ENCODE measurements around the gene PTGER2.

Gene PTGER2

DNA sequence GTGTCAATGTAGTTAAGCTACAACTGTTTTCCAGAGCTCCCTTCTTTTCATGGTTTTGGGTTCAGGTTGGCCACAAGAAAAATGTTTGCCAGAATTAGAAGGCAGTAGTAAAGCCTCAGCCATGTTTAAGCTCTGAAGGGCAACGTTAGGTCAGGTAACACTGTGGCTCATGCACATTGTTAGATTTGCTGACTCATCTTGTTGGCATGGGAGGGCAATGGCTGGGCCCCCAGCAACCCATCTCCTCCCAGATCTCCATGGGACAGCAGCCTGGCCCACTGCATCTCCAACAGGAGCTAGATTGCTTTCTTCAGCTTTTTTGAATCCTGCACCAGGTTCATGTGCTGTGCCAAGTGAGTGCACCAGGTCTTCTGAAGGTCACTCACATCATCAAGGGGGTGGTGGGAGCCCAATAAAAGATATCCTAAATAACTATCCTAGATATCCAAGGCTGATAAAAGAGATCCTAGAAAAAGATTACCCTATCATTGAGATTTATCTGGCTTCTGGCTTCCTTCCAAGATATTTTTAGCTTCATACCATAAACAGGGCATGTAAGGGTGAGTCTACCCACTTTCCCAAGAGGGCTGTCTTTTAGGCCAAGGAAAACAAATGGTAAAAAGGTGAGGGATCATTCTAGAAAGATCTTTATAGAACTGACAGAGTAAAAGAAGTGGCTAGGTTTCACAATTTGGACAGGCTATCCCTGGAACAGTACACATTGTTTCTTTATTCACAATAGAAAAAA is 28.9 kb downstream of the PTGER2 start:
- DNase-seq: no peak

DNA sequence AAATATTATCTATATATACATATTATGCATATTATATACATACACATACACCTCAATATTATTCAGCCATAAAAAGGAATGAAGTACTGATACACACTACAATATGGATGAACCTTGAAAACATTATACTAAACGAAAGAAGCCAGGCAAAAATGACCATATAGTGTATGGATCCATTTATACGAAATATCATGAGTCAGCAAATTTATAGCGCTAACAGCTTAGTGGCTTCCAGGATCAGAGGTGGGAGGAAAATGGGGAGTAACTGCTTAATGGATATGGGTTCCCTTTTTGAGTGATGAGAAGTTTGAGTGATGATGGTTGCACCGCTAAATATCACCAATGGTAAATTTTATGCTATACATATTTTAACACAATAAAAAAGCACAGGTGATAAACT is 32.7 kb downstream of the PTGER2 start:
- DNase-seq: no peak

DNA sequence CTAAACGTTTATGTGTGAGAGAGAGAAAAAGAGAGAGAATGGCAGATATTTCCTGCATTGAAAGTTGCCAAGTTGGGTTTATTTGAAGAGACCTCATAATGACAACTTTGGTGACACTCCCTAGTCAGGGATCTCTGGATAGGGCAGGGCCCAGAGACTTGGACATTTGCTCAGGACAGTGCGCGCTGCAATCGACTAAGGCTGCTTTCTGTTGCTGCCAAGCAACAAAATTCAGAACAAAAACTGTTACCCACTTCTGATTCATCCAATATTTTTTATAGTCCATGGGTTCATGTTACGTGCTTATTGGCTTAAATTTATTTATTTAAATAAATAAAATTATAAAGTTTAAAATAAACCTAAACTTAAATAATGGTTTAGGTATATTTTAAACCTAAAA is 34.2 kb downstream of the PTGER2 start:
- DNase-seq: no peak

DNA sequence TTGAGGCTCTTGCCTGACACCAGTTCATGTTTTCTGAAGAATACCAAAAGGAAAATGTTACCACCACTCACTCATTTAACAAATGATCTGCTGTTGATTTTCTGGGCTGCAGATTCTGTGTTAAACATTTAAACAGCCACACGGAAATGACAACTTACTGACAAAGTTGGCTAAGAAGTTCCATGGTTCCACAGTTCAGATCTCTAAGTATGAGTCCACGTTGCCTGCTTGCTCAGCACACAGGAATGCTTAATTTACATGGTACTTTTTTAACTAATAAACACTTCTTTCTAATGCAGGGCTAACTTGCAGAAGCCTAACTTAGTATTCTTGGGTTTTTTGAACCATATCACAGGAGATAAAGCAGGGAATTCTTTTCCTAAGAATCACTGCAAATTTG is 34.7 kb downstream of the PTGER2 start:
- no peak for DNase-seq

DNA sequence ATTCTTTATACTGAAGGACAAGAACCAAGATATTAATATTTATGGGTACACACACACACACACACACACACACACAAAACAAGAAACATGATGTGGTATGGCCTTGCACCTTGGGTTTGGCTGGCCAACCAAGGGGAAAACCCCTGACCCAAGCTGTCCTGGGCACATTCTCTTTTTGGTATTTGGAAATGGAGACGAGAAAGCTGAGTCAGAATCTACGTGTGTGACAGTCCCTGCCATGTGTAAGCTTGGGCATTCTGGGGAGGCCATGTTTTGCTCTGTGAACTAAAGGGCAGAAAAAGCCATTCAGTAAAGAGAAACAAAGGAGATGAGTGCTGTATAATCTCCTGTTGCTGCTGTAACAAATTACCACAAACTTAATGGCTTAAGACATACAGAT is 35.6 kb downstream of the PTGER2 start:
- no peak for DNase-seq

DNA sequence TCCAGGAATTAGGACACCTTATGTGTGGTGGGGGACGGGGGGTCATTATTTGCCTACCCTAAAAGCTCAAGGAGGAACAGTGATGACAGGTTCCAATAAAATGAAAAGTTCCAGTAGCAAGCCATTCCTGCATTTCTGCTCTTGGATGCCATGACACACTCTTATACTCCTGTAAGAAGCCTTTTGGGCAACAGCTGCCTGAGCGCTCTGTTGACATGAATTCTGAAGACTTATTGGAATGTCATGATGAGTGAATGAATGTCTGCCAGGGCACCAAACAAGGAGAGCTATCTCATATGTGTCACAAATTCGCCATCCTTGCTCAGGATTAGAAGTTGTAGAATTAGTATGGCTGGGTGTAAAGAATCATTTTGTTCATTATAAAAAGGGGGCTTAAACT is 36.3 kb downstream of the PTGER2 start:
- DNase-seq: no peak

DNA sequence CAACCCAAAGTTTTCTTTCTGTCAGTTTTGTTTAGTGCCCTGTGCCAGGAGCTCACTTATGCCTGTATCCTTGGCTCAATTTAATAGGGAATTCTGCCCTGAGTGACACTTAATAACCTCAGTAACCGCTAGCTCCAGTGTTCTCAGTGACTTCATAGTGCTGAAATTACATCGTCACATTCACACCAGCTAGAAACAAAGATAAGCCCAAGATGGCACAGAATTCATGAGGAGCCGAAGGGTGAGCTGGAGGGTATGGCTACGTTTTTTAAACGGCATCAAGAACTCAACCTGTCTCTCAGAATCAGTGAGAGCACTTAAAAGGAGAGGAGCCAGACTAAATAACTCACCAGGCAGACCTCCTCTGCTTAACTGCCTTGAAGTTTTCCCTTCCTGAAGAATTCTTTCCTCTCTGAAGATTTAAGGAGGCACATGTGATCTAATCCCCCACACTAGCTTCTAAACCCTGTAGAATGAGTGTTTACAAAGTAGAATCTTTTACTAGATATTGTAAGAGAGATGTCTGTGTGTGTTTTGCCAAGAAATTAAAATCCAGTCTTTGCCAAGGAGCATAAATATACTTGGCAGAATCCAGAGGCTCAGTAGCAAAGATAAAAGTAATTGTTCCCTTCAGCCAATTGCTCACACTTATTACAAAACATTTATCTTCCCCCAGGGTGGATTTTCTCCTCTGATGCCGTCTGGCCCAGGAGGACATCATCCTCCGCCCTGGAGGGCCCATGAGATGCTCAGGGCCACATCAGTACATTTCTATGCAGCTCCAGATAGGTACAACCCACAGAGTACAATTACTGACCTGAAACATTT is 37.3 kb downstream of the PTGER2 start:
- no peak for DNase-seq

DNA sequence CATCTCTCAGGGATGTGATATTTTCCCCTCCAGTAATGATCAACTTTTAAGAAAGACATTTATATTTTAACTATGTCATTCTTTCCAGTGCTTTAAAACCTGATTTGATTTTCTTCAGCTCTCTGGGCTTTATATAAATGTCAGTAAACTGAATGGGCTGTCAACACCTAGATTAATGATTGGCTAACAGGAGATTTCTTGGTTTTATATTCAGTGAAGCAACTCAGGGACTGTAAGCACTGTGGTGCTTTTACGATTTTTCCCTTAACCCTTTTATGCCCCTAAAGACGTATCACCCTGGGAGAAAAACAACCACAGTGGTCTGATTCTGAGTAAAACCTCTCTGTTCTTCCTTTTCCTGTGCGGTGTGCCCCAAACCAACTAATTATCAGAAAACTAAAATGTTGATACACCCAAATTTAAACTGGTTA is 38.0 kb downstream of the PTGER2 start:
- DNase-seq: peak; percentile 9

DNA sequence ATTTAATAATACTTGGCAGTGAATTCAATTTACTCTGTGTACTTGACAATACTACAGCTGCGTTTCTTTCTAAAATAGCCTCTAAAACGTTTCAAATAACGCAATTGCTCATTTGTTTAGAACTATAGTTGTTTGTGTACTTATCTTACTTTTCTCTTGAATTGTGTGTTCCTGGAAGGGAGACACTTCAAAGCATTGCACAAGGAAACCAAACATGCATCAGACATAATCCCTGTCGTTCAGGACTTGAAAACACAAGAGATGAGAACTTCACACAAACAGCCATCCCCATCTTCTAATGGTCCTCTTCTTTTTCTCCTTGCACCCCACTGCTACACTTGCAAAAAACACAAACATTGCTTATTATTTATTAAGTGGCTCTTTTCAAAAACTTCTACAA is 38.5 kb downstream of the PTGER2 start:
- no peak for DNase-seq

DNA sequence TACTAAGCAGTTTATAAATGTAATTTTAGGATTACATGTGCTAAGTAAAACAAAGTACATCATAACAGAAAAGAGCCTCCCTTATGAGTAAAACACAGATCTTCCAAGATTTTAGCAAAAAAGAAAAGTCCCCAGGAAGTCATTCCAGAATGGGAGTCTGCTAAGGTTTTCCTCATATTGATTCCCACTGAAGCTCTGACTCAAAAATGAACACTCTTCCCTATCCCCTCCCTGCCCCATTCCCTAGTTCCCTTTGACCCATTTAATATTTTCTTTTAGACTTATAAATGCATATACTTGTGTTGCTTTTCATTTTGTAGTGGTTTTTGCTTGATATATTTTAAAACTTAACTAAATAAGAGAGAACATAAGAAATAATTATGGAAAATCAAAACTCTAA is 40.1 kb downstream of the PTGER2 start:
- no peak for DNase-seq

DNA sequence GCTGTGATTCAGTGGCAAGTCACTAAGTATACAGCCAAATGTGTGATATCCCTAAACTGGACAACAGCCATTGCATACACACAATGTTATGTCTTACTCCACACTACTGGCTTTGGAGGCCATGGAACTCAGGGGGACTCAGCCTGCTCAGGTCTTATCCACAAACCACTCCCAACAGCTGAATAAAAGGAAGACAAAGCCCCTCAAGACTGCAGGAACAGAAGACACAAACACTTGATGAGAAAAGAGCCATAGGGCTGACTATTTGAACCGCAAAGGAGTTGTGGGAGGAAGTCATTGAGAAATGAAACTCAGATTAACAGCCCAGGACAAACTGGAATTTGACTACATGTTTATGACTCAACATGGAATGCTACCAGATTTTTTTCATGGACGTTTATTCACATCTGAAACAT is 40.9 kb downstream of the PTGER2 start:
- DNase-seq: no peak

DNA sequence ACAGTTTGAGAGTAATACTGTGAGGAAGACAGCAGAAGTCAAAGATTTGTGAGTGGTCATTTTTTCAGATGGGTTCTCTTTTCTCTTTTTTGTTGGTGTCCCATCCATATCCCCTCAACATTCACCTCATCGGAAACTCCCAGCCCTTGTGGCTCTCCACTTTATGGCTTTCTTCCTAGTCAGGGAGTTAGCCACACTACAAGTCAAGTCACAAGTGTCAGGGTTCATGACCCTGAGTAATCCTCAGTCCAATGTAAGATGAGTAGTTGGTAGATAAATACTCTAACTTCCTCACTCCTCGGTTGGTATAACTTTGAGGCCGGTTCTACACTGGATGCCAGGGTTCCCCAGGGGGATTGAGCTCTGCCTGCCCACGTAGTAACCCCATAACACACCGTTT is 41.4 kb downstream of the PTGER2 start:
- DNase-seq: no peak

DNA sequence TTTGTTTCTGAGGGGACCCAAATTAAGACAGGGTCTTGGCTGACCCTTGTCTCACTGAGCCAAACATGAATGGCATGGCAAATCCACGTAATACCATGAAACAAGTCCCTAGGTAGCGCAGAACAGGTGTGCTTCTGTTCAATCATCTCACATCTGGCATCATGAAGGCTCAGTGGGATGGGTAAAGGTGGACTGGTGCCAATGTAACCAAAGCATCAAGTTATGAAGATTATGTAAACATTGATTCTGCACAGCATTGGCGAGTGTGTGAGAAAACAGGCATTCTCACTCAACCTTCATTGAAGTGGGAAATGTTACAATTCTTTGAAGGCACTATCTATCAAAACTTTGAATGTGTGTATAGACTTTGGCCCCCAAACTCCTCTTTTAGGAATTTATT is 41.9 kb downstream of the PTGER2 start:
- no peak for DNase-seq

DNA sequence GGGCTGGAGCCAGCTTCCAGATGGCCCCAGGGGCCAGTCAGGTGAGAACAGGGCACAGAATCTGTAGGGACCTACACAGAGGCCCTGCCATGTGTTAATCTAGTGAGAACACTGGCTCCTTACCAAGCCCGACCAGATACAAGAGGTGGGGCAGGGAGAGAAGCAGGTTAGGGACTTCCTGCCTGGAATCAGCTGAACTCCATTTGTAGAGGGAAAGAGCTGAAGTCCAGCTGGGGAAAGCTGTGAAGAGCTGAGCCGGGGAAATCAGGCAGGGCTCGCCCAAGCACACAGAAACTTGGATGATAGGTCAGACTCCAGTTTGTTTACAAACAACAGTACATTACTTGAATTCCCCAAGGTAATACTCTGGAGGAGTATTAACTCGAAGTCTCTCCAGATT is 46.7 kb downstream of the PTGER2 start:
- DNase-seq: no peak

DNA sequence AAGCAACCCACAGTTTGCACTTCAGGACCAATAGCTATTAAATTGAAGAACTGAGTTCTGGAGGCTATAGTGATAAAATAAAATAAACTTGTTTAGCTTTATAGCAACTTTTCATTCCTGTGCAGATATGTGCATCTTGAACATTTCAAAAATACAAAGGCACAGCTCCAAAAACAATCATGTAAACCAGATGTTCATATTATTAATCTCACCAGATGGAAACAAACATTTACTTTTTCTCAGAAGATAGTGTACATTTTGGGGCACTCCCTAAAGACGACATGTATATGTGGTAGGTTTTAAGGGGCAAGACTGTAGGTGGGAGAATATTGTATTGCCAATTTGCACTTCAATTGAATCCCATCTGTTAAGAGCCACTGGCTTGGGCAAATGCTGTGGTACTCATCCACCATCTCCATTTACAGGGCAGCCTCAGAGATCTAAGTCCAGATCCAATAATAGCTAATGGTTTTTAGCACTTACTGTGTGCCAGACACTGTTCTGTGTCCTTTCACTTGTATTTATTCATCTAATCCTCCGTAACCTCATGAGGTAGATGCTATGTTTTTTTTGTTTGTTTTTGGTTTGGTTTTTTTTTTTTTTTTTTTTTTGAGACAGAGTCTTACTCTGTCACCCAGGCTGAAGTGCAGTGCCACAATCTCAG is 49.1 kb downstream of the PTGER2 start:
- DNase-seq: no peak

DNA sequence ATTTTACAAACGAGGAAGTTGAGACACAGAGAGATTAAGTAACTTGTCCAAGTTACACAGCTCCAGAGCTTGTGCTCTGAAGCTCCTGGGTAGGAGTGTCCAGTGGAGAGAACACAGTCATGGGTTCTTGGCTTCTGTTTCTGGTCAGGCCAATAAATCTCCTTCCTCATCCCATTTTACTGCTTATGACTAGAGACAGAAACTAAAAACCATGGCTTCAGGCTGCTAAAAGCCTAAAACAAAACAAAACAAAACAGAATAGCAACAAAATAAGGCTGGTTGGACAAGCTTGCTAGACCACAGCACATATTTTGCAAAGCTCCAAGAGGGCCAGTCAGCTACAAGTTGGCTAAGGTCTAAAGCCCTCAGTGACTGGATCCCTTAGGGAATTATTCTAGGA is 49.8 kb downstream of the PTGER2 start:
- no peak for DNase-seq

DNA sequence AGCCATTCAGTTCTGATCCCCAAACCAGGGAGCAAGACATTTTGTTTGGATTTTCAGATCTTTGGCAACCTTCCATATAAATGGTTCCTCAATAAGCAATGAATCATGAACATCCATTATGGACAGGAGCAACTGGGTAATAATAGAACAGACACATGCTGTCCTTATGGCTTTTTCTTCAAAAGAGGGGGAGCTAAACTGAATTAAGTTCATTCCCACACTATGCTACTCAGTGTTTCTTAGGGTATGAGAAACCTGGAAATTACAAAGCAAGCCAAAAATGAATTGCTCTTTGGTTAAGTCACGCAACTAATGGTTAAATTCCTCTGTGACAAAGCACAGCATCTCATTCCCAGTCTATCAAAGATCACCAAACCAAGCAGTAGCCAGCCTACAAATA is 51.0 kb downstream of the PTGER2 start:
- no peak for DNase-seq

DNA sequence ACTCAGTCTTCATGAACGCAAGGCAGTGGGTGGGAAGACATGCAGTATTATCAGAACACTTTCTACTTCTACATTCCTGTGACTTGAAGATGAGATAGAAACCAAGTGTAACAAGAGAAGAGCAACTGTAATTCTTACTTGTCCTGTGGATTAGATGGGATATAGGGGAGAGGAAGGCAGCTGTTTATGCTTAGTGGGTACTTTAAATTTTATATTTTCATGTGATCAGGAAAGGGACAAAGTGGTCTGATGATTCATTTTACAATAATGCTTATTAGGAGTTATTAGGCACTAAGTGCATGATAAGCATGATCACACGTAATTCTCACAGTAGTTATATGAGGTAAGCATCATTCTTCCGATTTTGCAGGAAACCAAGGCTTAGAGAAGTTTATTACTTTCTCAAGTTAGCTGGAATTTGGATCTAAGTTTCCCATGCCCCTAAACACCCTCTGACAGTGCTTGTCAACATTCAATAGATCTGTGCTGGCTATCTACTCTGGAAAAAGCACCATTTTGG is 52.7 kb downstream of the PTGER2 start:
- no peak for DNase-seq

DNA sequence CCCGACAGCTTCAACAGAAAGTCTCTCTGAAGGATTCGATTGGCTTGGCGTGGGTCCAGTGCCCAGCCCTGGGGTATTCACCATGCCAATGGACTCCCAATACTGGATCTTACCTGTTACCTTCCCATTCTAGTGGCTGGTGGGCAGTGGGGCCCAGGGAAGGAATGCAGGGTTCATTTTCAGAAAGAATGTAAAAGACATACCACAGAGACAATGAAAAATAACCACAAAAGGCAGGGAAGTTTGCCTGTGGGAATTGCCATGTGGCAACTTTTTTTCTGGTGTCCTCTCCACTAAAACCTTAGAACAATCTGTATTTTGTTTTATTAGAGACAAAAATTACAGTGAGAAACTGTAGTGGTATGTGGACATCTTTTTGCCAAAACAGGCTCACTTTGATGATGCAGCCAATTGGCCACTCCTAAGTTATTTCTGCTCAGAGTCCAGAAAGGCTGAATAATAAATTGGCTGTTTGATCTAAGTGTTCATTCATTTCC is 55.2 kb downstream of the PTGER2 start:
- DNase-seq: no peak

DNA sequence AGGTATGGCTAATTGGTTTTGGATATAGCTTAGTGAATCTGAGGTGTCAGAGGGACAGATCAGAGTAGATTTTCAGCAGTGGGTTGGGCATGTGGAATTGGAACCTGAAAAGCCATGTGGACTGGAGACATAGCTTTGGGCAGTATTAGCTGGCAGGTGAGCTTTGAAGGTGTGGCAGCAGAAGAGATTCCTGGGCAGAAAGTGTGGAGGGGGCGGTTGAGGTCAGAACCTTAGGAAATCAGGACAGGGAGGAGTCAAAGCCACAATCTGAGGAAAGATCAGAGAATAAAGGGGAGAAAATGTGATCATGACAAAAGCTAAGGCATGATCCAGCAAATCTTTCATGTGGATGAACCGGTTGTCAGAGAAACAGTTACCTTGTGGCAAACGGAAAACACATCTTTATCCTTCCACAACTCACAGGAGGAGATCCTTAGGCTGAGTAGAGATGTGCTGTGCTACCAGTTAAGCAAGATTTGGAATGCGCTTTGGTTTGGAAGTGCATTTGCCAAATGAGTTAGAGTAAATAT is 56.4 kb downstream of the PTGER2 start:
- DNase-seq: no peak

DNA sequence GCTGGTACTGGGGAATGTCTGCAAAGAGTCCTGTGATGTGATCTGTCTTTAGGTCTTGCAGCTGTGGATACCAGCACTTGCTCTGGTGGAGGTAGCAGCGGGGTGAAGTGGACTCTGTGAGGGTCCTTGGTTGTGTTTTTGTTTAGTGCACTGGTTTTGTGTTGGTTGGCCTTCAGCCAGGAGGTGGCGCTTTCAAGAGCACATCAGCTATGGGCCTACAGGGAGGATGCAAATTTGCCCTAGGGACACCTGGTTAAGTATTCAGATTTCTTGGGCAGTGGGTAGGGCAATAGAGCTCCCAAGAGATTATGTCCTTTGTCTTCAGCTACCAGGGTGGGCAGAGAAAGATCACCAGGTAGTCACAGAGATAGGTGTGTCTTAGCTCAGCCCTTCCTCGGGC is 63.8 kb downstream of the PTGER2 start:
- no peak for DNase-seq
